Measurements from ENCODE around the gene NFS1. TPM values are rescaled to one million over a fixed set of nuclear protein-coding genes. Genes with fewer than 3 reads are reported as not detected.
"Not testable (repeated sequence)": the region's sequence is repeated elsewhere in the genome, so short reads cannot be mapped to it uniquely, and the experiment has no call there.

NFS1 gene
- total and polyA plus RNA-seq, 3 donors from 2014 or later: 84.1 to 90.6 (median 86.6) TPM

DNA sequence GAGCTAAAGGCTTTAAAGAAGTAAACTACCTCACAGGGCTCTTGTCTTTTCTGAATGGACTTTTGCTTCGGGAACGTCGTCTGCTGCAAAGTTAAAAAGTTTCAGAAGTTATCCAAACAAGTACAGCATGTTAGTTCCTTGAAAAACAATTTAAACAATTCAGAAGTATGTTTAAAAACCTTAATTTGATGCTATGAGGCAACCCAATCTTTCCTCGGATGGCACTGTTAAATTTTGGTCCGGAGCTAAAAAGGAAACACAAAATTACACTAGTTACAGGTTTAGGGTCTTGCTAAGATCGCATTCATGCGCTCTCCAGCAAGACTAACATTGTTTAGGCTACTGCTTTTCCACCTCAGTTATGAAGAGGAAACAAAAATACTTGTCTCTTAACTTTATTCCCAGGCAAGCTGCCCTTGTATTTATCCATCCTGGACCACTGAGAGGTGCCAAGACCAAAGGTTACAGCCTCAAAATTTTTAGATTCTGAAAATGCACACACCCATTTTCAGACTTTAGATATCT lies 30.2 kb upstream of the NFS1 start:
- Histone ChIP-seq H3K9me3 (no peaks in the 10 kb centered on the region), H3K4me1 (peaks cover 15% of the 10 kb centered on the region), H3K4me3 (no peak overlapping the region), H3K27ac (no peak overlapping the region), H3K27me3 (no peaks in the 10 kb centered on the region), H3K36me3 (ENCODE audit: low read depth, missing control alignments) (peaks cover 4% of the 10 kb centered on the region)
- intact Hi-C loops (cut with DNase I; ENCODE audit: low total_unique reads): no loop called here
- 60 to 67% methylated on average over 7 of the region's 7 CpGs for WGBS, 2 donors
- TF ChIP-seq, protein P1, sequence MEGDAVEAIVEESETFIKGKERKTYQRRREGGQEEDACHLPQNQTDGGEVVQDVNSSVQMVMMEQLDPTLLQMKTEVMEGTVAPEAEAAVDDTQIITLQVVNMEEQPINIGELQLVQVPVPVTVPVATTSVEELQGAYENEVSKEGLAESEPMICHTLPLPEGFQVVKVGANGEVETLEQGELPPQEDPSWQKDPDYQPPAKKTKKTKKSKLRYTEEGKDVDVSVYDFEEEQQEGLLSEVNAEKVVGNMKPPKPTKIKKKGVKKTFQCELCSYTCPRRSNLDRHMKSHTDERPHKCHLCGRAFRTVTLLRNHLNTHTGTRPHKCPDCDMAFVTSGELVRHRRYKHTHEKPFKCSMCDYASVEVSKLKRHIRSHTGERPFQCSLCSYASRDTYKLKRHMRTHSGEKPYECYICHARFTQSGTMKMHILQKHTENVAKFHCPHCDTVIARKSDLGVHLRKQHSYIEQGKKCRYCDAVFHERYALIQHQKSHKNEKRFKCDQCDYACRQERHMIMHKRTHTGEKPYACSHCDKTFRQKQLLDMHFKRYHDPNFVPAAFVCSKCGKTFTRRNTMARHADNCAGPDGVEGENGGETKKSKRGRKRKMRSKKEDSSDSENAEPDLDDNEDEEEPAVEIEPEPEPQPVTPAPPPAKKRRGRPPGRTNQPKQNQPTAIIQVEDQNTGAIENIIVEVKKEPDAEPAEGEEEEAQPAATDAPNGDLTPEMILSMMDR (IDR thresholded peaks at IDR 0.05): no peak
- no peak for TF ChIP-seq POLR2A (IDR thresholded peaks at IDR 0.05)
- DNase-seq: no peak

DNA sequence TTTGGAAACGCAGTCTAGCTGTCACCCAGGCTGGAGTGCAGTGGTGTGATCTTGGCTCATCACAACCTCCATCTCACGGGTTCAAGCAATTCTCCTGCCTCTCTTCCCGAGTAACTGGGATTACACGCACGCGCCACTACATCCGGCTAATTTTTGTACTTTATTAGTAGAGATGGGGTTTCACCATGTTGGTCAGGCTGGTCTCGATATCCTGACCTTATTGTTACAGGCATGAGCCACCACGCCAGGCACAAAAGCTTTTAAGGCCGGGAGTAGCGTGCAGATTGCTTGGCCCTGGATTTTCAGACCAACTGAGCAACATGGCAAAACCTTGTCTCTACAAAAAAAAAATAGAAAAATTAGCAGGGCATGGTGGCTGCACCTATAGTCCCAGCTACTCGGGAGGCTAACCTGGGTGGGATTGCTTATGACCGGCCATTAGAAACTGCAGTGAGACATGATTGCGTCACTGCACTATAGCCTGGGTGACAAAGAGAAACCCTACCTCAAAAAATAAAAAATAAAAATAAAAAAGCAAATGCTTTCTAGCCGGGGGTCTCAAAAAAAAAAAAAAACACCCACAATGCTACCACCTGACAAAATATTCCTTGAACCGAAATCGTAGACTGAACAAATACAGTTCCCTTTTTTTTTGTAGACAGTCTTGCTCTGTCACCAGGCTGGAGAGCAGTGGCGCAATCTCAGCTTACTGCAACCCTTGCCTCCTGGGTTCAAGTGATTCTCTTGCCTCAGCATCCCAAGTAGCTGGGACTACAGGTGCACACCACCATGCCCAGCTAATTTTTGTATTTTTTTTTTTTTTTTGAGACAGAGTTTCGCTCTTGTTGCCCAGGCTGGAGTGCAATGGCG lies 27.9 kb upstream of the NFS1 start:
- peaks cover 4% of the 10 kb centered on the region for H3K36me3 ChIP-seq (ENCODE audit: low read depth, missing control alignments)
- no peak overlapping the region for H3K27ac ChIP-seq
- 93 to 94% methylated on average over 20 of the region's 20 CpGs for WGBS, 2 donors
- no peaks in the 10 kb centered on the region for H3K27me3 ChIP-seq
- no peak overlapping the region for H3K4me3 ChIP-seq
- H3K4me1 ChIP-seq: peaks cover 15% of the 10 kb centered on the region
- intact Hi-C loops (cut with DNase I; ENCODE audit: low total_unique reads): no loop called here
- TF ChIP-seq, protein P1 (IDR thresholded peaks at IDR 0.05): no peak
- no peak for TF ChIP-seq POLR2A (IDR thresholded peaks at IDR 0.05)
- no peak for DNase-seq
- no peaks in the 10 kb centered on the region for H3K9me3 ChIP-seq

DNA sequence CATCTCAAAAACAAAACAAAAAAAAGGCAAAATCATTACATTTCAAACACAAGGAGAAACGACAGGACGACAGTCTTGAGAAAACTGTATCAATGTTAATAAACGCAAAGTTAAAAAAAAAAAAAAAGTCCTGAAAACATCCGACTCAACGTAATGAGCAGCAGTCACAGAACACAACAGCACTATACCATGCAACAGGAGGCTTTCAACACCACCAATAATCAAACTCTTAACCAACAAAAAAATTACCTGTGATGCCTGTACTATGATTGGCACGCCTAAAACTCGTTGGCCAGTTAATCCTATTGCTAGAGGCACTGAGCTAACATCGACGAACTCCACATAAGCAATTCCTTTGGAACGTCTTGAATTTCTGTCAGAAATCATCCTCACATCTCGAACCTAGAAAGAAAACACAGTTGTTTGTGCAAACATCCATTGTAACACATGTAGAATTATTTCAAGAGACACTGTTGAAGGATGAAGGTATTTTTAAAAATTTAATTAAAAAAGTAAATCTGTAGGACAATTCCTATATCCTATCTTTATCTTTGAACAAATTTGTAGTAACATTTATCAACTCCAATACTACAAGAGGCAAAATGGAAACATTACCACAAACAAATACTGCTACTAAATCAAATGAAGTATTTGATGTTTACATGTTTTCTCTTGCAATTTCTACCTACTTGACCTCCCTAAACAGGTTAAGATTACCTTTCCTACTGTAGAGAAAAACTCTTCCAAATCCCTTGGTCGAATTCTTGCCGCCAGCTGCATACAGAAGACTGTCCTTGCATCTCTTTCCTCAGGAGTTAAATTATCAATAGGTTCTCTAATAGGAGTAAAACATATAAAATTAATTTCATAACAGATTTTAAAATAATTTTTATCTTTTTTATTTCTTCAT lies 25.4 kb upstream of the NFS1 start:
- Histone ChIP-seq H3K9me3 (no peaks in the 10 kb centered on the region), H3K4me3 (no peak overlapping the region), H3K27ac (no peak overlapping the region), H3K27me3 (no peaks in the 10 kb centered on the region), H3K4me1 (no peaks in the 10 kb centered on the region), H3K36me3 (ENCODE audit: low read depth, missing control alignments) (peaks cover 4% of the 10 kb centered on the region)
- TF ChIP-seq, protein P1 (IDR thresholded peaks at IDR 0.05): no peak
- no peak for TF ChIP-seq POLR2A (IDR thresholded peaks at IDR 0.05)
- WGBS, 2 donors: 70 to 79% methylated on average over 13 of the region's 13 CpGs
- intact Hi-C loops (cut with DNase I; ENCODE audit: low total_unique reads): no loop called here
- no peak for DNase-seq

DNA sequence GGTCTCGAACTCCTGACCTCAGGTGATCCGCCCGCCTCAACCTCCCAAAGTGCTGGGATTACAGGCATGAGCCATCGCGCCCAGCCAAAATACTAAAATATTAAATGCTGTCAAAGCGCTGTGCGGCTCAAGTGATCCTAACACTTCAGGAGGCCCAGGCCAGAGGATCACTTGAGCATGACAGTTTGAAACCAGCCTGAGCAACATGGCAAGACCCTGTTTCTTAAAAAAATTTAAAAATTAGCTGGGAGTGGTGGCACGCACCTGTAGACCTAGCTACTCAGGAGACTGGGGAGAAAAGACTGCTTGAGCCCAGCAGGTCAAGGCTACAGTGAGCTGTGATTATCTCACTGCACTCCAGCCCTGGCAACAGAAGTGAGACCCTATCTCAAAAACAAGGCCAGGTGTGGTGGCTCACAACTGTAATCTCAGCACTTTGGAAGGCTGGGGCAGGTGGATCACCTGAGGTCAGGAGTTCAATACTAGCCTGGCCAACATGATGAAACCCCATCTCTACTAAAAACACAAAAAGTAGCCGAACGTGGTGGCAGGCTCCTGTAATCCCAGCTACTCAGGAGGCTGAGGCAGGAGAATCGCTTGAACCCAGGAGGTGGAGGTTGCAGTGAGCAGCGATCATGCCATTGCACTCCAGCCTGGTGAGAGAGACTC lies 24.6 kb upstream of the NFS1 start:
- H3K27me3 ChIP-seq; DNase-seq; H3K9me3 ChIP-seq; H3K27ac ChIP-seq; intact Hi-C loops (cut with DNase I; ENCODE audit: low total_unique reads); H3K4me1 ChIP-seq; H3K4me3 ChIP-seq; H3K36me3 ChIP-seq (ENCODE audit: low read depth, missing control alignments): not testable (repeated sequence)
- 91 to 94% methylated on average over 12 of the region's 12 CpGs for WGBS, 2 donors

DNA sequence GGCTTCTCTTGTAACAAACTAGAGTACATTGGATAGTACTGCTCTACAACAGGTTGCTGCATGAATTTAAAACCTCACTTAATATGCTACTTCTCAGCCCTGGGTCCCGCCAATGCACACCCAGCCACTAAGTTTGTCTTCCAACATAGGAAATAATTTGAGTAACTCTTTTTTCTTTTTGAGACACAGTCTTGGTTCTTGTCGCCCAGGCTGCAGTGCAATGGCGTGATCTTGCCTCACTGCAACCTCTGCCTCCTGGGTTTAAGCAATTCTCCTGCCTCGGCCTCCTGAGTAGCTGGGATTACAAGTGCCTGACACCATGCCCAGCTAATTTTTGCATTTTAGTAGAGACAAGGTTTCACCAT lies 24.1 kb upstream of the NFS1 start:
- DNase-seq; intact Hi-C loops (cut with DNase I; ENCODE audit: low total_unique reads); H3K4me3 ChIP-seq; H3K4me1 ChIP-seq; H3K36me3 ChIP-seq (ENCODE audit: low read depth, missing control alignments); H3K27ac ChIP-seq; H3K9me3 ChIP-seq; H3K27me3 ChIP-seq: not testable (repeated sequence)
- 89 to 90% methylated on average over 4 of the region's 4 CpGs for WGBS, 2 donors
